Activated B cell treated with CpG ODN at 0.5 μM for 24 hours (primary cell): ENCODE data around the gene BGLAP. TPM values are rescaled to one million over a fixed set of nuclear protein-coding genes. Genes with fewer than 3 reads are reported as not detected.

Experiments used
- ATAC-seq: fragments of 200-7000 bp; cut with Tn5 transposase; one replicate; pipeline ENCODE4 v1.10.0; 2021; ENCODE audit warnings: low read depth, mild to moderate bottlenecking, moderate library complexity
- CTCF ChIA-PET: fragments of 350-600 bp; sonication (Branson Sonifier 250); formaldehyde crosslinking; loops from one replicate; lab custom pipeline; 2021; ENCODE audit warnings: antibody characterized with exemption; lab: Charles Lee
- POLR2A ChIA-PET: fragments of 350-600 bp; sonication (Branson Sonifier 250); formaldehyde crosslinking; loops from one replicate; lab custom pipeline; 2021; ENCODE audit warnings: antibody characterized with exemption; lab: Charles Lee
- DNase-seq: peaks from one replicate; pipeline ENCODE4 v3.0.0; 2022
- H3K27ac Mint-ChIP-seq: one replicate; pipeline ENCODE4 v1.8.0; 2020; ENCODE audit warnings: mixed read lengths
- H3K27me3 Mint-ChIP-seq: one replicate; pipeline ENCODE4 v1.8.0; 2021; ENCODE audit warnings: mixed read lengths
- H3K36me3 Mint-ChIP-seq: one replicate; pipeline ENCODE4 v1.8.0; 2021; ENCODE audit warnings: low read depth, mixed read lengths
- H3K4me1 Mint-ChIP-seq: one replicate; pipeline ENCODE4 v1.8.0; 2021; ENCODE audit warnings: mixed read lengths
- H3K4me3 Mint-ChIP-seq: one replicate; pipeline ENCODE4 v1.8.0; 2020; ENCODE audit warnings: mild to moderate bottlenecking, mixed read lengths
- H3K9me3 Mint-ChIP-seq: one replicate; pipeline ENCODE4 v1.8.0; 2020; ENCODE audit warnings: mixed read lengths
- intact Hi-C: fragments of 100-400 bp; cut with micrococcal nuclease; formaldehyde crosslinking; loops from one replicate; pipeline ENCODE4 v1.15.1; 2024
- total RNA-seq: library from RNA; stranded (reverse); gene quantifications from 2 replicates; pipeline ENCODE4 v1.2.3, GENCODE V29; 2022
- TF ChIP-seq, protein P1 (sequence below): fragments of 200-600 bp; IDR thresholded peaks from one replicate; pipeline ENCODE4 v1.8.0; 2022; ENCODE audit warnings: antibody characterized with exemption, mild to moderate bottlenecking

Gene BGLAP
- total RNA-seq, 1 donor from 2014 or later, result 3.3 TPM

DNA sequence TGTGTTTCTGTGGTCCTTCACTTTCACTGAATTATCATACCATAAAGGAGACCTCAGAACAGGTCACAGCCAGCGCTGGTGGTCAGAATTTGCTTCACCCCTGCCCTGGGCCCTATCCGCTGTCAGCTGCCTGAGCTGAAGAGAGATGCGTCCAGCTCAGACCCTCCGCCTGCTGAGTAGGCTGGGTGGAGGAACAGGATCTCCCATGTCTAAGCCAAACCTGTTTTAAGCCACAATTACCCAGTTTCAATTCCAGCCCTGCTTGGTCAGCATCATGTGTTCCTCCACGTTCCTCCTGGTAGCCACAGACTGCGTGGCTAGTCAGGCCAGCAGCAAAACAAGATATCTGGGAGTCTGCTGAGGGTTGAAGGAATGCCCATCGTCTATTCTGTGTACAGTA, 13.5 kb upstream of the BGLAP start:
- DNase-seq (no peak), ATAC-seq (no peak)
- POLR2A ChIA-PET, result interaction anchor here (1.4 to 7.7 kb wide), 2 partner anchors 54 to 80 kb away, joined by 3 to 53 read pairs; partner anchors contain the start of gene SMG5
- Mint-ChIP-seq H3K36me3 (peaks cover 46% of the 10 kb centered on the region), H3K9me3 (no peaks in the 10 kb centered on the region), H3K27me3 (no peaks in the 10 kb centered on the region), H3K27ac (no peak overlapping the region), H3K4me1 (peaks cover 4% of the 10 kb centered on the region), H3K4me3 (no peak overlapping the region)
- CTCF ChIA-PET, result interaction anchor here (8.6 kb wide), 1 partner anchor 82 kb away, joined by 215 read pairs; no protein-coding TSS in a partner anchor
- intact Hi-C loops, result loop anchor here (5.0 kb wide), 2 partner anchors 36 to 89 kb away; partner anchors contain the start of gene SLC25A44
- TF ChIP-seq, protein P1, sequence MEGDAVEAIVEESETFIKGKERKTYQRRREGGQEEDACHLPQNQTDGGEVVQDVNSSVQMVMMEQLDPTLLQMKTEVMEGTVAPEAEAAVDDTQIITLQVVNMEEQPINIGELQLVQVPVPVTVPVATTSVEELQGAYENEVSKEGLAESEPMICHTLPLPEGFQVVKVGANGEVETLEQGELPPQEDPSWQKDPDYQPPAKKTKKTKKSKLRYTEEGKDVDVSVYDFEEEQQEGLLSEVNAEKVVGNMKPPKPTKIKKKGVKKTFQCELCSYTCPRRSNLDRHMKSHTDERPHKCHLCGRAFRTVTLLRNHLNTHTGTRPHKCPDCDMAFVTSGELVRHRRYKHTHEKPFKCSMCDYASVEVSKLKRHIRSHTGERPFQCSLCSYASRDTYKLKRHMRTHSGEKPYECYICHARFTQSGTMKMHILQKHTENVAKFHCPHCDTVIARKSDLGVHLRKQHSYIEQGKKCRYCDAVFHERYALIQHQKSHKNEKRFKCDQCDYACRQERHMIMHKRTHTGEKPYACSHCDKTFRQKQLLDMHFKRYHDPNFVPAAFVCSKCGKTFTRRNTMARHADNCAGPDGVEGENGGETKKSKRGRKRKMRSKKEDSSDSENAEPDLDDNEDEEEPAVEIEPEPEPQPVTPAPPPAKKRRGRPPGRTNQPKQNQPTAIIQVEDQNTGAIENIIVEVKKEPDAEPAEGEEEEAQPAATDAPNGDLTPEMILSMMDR, result no peak

DNA sequence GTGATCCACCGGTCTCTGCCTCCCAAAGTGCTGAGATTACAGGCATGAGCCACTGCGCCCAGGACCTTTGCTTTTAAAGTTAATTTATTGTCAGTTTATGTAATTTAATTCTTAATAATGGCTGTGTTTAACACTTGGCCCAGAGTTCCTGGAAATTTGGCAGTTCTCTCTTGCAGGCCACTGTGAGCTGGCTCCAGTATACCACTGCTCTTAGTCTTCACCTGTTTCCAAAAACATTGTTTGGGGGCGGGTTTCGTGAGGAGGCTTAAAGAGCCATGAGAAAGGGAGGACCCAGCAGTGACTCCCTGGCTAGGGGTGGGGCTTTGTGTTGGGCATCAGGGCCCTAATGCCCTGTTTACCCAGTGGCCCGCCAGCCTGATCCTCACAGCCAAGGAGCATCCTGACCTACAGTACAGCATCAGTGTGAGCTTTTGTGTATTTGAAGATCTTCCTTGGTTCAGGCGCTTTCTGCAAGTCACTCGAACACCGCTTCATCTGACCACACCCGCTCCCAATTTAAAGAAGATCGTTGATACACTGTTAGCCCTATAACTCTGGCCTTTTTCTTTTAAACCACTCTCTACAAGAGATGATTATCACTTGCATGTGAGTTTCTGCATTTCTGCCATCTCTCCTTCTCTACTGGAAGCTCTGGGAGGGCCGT, 12.0 kb upstream of the BGLAP start:
- intact Hi-C loops, result loop anchor here (5.0 kb wide), 2 partner anchors 38 to 87 kb away; partner anchors contain the start of gene SLC25A44
- ChIA-PET CTCF (interaction anchor here (8.6 kb wide), 1 partner anchor 84 kb away, joined by 215 read pairs; no protein-coding TSS in a partner anchor), POLR2A (interaction anchor here (1.4 to 7.7 kb wide), 2 partner anchors 53 to 81 kb away, joined by 3 to 53 read pairs; partner anchors contain the start of gene SMG5)
- Mint-ChIP-seq H3K4me1 (peaks cover 4% of the 10 kb centered on the region), H3K4me3 (no peak overlapping the region), H3K36me3 (peaks cover 49% of the 10 kb centered on the region), H3K27me3 (no peaks in the 10 kb centered on the region), H3K9me3 (no peaks in the 10 kb centered on the region), H3K27ac (no peak overlapping the region)
- ATAC-seq (no peak), DNase-seq (no peak)
- TF ChIP-seq, protein P1, result no peak

DNA sequence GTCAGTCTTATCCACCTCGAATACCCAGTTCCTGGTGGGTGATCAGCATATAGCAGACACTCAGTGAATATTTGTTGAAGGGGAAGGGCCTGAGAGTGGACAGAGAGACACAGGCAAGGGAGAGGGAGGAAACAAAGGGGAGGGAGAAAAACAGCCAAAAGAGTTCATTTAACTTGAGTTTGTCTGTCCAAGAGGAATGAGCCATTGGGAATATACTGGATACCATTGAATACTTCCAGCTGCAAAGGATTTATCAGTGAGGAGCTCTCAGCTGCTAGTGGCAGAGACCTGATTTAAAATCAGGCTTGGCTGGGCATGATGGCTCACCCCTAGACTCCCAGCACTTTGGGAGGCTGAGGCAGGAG, 11.5 kb upstream of the BGLAP start:
- no peak overlapping the region for H3K27ac Mint-ChIP-seq
- peaks cover 1% of the 10 kb centered on the region for H3K4me1 Mint-ChIP-seq
- H3K9me3 Mint-ChIP-seq, result no peaks in the 10 kb centered on the region
- ATAC-seq, result no peak
- ChIA-PET CTCF (interaction anchor here (8.6 kb wide), 1 partner anchor 84 kb away, joined by 215 read pairs; no protein-coding TSS in a partner anchor), POLR2A (interaction anchor here (0.7 to 7.7 kb wide), 3 partner anchors 50 to 958 kb away, joined by 4 to 53 read pairs (median 10); no protein-coding TSS in a partner anchor)
- TF ChIP-seq, protein P1, result no peak
- intact Hi-C loops, result no loop called here
- no peak overlapping the region for H3K4me3 Mint-ChIP-seq
- H3K27me3 Mint-ChIP-seq, result no peaks in the 10 kb centered on the region
- peaks cover 48% of the 10 kb centered on the region for H3K36me3 Mint-ChIP-seq
- no peak for DNase-seq

DNA sequence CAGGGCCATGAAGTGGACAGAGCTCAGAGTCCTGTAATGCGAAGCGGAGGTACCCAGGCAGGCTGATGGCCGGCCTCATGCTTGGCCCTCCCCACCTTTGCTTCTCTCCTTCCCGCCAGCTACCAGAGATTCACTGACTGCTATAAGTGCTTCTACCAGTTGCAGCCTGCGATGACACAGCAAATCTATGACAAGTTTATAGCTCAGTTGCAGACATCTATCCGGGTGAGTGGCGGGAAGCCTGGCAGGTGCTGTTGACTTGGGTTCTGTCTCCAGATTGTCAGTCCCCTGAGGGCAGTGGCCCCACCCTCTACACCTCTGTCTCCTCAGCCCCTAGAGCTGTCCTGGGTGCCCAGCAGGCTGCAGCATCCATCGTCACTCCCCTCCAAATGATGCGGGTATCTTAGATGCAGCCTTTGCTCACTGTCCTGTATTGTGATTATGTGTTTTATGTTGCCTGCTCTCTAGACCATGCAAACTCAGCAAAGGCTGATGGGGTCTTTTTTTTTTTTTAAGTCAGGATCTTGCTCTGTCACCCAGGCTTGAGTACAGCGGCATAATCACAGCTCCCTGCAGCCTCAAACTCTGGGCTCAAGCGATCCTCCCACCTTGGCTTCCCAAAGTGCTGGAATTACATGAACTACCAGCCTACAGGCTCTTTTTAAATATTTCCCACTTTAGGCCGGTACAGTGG, 9.6 kb upstream of the BGLAP start:
- Mint-ChIP-seq H3K36me3 (peaks cover 56% of the 10 kb centered on the region), H3K27me3 (no peaks in the 10 kb centered on the region), H3K4me3 (no peak overlapping the region), H3K4me1 (no peaks in the 10 kb centered on the region), H3K9me3 (no peaks in the 10 kb centered on the region), H3K27ac (no peak overlapping the region)
- DNase-seq, result no peak
- ChIA-PET POLR2A (interaction anchor here (1.1 kb wide), 1 partner anchor 20 kb away, joined by 3 read pairs; the partner anchor contains the start of gene PMF1), CTCF (interaction anchor here (1.1 kb wide), 1 partner anchor 13 kb away, joined by 3 read pairs; no protein-coding TSS in a partner anchor)
- intact Hi-C loops, result no loop called here
- TF ChIP-seq, protein P1, result no peak
- no peak for ATAC-seq
